SK-N-SH (cell line): Measurements from ENCODE around the gene ANKUB1.

Source experiments
- CHD2 ChIP-seq: fragments of 150-350 bp; IDR thresholded peaks from 2 replicates; pipeline ENCODE4 v1.6.1; 2018; ENCODE audit warnings: low read length; ENCODE audit not compliant: partially characterized antibody
- EZH2phosphoT487 ChIP-seq: fragments of 200-600 bp; sonication (generic); IDR thresholded peaks from 2 replicates; pipeline ENCODE4 v1.6.1; 2017; ENCODE audit warnings: low read depth, mixed run types, mild to moderate bottlenecking, antibody characterized with exemption, moderate library complexity, borderline replicate concordance
- RAD21 ChIP-seq: IDR thresholded peaks from 2 replicates; pipeline ENCODE4 v1.6.1; 2012; ENCODE audit warnings: mild to moderate bottlenecking, low read length
- RFX5 ChIP-seq: IDR thresholded peaks from 2 replicates; pipeline ENCODE4 v1.6.1; 2012; ENCODE audit warnings: mild to moderate bottlenecking, improper control_type of control experiment, low read length
- SIN3A ChIP-seq: IDR thresholded peaks from 2 replicates; pipeline ENCODE4 v1.6.1; 2012; ENCODE audit warnings: low read depth, mild to moderate bottlenecking, low read length, moderate library complexity, borderline replicate concordance
- SMC3 ChIP-seq: IDR thresholded peaks from 2 replicates; pipeline ENCODE4 v1.6.1; 2012; ENCODE audit warnings: low read depth, low read length, improper control_type of control experiment
- TAF1 ChIP-seq: IDR thresholded peaks from 2 replicates; pipeline ENCODE4 v1.6.1; 2012; ENCODE audit warnings: low read depth, mild to moderate bottlenecking, low read length, moderate library complexity, borderline replicate concordance
- TF ChIP-seq, protein P1 (sequence below): fragments of 200-600 bp; sonication (generic); IDR thresholded peaks from 2 replicates; pipeline ENCODE4 v1.6.1; 2017; ENCODE audit warnings: antibody characterized with exemption, mild to moderate bottlenecking, moderate library complexity
- TF ChIP-seq, protein P2 (sequence below): IDR thresholded peaks from 2 replicates; pipeline ENCODE4 v1.6.1; 2012; ENCODE audit warnings: mild to moderate bottlenecking, low read depth, low read length, moderate library complexity

DNA sequence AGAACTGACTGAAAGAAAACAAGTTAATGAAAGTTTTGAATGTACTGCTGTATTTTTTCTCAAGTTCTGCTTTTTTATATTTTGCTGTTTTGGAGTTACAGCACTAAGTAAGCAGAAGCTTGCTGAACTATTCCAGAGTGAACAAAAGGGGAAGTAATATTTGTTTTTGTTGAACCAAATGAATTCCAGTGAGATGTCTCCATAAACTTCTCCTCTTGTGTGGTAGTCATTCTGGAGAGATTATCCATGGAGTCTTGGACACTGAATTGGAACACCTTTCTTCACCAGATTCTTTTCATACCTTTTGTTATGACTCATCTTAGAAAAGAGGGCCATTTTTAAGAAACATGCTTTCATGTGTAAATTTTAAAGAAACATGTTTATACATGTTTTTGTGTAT, 8.8 kb downstream of the ANKUB1 start:
- TF ChIP-seq, protein P1, sequence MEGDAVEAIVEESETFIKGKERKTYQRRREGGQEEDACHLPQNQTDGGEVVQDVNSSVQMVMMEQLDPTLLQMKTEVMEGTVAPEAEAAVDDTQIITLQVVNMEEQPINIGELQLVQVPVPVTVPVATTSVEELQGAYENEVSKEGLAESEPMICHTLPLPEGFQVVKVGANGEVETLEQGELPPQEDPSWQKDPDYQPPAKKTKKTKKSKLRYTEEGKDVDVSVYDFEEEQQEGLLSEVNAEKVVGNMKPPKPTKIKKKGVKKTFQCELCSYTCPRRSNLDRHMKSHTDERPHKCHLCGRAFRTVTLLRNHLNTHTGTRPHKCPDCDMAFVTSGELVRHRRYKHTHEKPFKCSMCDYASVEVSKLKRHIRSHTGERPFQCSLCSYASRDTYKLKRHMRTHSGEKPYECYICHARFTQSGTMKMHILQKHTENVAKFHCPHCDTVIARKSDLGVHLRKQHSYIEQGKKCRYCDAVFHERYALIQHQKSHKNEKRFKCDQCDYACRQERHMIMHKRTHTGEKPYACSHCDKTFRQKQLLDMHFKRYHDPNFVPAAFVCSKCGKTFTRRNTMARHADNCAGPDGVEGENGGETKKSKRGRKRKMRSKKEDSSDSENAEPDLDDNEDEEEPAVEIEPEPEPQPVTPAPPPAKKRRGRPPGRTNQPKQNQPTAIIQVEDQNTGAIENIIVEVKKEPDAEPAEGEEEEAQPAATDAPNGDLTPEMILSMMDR = no peak
- no peak for TF ChIP-seq TAF1
- no peak for TF ChIP-seq EZH2phosphoT487
- TF ChIP-seq SIN3A = no peak
- no peak for TF ChIP-seq SMC3
- TF ChIP-seq CHD2 = no peak
- no peak for TF ChIP-seq RAD21
- no peak for TF ChIP-seq RFX5
- TF ChIP-seq, protein P2, sequence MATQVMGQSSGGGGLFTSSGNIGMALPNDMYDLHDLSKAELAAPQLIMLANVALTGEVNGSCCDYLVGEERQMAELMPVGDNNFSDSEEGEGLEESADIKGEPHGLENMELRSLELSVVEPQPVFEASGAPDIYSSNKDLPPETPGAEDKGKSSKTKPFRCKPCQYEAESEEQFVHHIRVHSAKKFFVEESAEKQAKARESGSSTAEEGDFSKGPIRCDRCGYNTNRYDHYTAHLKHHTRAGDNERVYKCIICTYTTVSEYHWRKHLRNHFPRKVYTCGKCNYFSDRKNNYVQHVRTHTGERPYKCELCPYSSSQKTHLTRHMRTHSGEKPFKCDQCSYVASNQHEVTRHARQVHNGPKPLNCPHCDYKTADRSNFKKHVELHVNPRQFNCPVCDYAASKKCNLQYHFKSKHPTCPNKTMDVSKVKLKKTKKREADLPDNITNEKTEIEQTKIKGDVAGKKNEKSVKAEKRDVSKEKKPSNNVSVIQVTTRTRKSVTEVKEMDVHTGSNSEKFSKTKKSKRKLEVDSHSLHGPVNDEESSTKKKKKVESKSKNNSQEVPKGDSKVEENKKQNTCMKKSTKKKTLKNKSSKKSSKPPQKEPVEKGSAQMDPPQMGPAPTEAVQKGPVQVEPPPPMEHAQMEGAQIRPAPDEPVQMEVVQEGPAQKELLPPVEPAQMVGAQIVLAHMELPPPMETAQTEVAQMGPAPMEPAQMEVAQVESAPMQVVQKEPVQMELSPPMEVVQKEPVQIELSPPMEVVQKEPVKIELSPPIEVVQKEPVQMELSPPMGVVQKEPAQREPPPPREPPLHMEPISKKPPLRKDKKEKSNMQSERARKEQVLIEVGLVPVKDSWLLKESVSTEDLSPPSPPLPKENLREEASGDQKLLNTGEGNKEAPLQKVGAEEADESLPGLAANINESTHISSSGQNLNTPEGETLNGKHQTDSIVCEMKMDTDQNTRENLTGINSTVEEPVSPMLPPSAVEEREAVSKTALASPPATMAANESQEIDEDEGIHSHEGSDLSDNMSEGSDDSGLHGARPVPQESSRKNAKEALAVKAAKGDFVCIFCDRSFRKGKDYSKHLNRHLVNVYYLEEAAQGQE = no peak
